Ascending aorta (tissue), 2 donors: ENCODE results near the gene FASTK. TPM values are rescaled to one million over a fixed set of nuclear protein-coding genes. Genes with fewer than 3 reads are reported as not detected.

Experiments
- DNase-seq, 2 donors: peaks; one replicate each; pipeline ENCODE4 v3.0.0-alpha.2; 2019; ENCODE audit warnings: low spot score in 2 of 2
- H3K27ac ChIP-seq, 2 donors: fragments of 200-600 bp; sonication (generic); one replicate each; pipeline ENCODE4 v1.5.1; 2016 to 2017; ENCODE audit warnings: mild to moderate bottlenecking in 1 of 2
- H3K27me3 ChIP-seq: fragments of 200-600 bp; sonication (generic); one replicate; pipeline ENCODE4 v1.5.1; 2017
- H3K36me3 ChIP-seq, 2 donors: fragments of 200-600 bp; sonication (generic); one replicate each; pipeline ENCODE4 v1.5.1; 2016
- H3K4me1 ChIP-seq, 2 donors: fragments of 200-600 bp; sonication (generic); one replicate each; pipeline ENCODE4 v1.5.1; 2016 to 2017; ENCODE audit warnings: mild to moderate bottlenecking in 1 of 2
- H3K4me3 ChIP-seq, 2 donors: fragments of 200-600 bp; sonication (generic); one replicate each; pipeline ENCODE4 v1.5.1; 2016 to 2017; ENCODE audit warnings: mild to moderate bottlenecking in 1 of 2
- H3K9me3 ChIP-seq, 2 donors: fragments of 200-600 bp; sonication (generic); one replicate each; pipeline ENCODE4 v1.5.1; 2016
- intact Hi-C: fragments of 100-400 bp; cut with DNase I; formaldehyde crosslinking; loops from one replicate; pipeline ENCODE4 v1.15.1; 2023
- total RNA-seq: library from RNA; depleted of rRNA; stranded (reverse); fragments of >200 nt; gene quantifications from one replicate; pipeline ENCODE4 v1.1.0, GENCODE V29; 2016
- TF ChIP-seq, protein P1 (sequence below), 3 experiments: fragments of 200-600 bp in 2 of 3; fragments of 450-650 bp in 1 of 3; sonication (generic) in 2 of 3; IDR thresholded peaks; one replicate each; pipeline ENCODE4 v1.5.1; 2016 to 2019; ENCODE audit warnings: antibody characterized with exemption in 3 of 3, mild to moderate bottlenecking in 1 of 3, moderate library complexity in 1 of 3

FASTK gene
- total RNA-seq, 1 donor from 2014 or later: 121 TPM

GRCh38 chr7:151074817-151075661, 5.6 kb downstream of the FASTK start:
- no peak overlapping the region for H3K27ac ChIP-seq
- peaks cover 8 to 9% of the 10 kb centered on the region in 2 donors for H3K4me1 ChIP-seq
- H3K9me3 ChIP-seq: no peaks in the 10 kb centered on the region
- no peaks in the 10 kb centered on the region for H3K27me3 ChIP-seq
- intact Hi-C loops: no loop called here
- TF ChIP-seq, protein P1, sequence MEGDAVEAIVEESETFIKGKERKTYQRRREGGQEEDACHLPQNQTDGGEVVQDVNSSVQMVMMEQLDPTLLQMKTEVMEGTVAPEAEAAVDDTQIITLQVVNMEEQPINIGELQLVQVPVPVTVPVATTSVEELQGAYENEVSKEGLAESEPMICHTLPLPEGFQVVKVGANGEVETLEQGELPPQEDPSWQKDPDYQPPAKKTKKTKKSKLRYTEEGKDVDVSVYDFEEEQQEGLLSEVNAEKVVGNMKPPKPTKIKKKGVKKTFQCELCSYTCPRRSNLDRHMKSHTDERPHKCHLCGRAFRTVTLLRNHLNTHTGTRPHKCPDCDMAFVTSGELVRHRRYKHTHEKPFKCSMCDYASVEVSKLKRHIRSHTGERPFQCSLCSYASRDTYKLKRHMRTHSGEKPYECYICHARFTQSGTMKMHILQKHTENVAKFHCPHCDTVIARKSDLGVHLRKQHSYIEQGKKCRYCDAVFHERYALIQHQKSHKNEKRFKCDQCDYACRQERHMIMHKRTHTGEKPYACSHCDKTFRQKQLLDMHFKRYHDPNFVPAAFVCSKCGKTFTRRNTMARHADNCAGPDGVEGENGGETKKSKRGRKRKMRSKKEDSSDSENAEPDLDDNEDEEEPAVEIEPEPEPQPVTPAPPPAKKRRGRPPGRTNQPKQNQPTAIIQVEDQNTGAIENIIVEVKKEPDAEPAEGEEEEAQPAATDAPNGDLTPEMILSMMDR (IDR thresholded peaks at IDR 0.05): no peak
- DNase-seq: no peak
- no peak overlapping the region for H3K4me3 ChIP-seq
- peaks cover 55 to 72% of the 10 kb centered on the region in 2 donors for H3K36me3 ChIP-seq

GRCh38 chr7:151073990-151074389, 6.6 kb downstream of the FASTK start:
- TF ChIP-seq, protein P1 (IDR thresholded peaks at IDR 0.05): no peak

DNA sequence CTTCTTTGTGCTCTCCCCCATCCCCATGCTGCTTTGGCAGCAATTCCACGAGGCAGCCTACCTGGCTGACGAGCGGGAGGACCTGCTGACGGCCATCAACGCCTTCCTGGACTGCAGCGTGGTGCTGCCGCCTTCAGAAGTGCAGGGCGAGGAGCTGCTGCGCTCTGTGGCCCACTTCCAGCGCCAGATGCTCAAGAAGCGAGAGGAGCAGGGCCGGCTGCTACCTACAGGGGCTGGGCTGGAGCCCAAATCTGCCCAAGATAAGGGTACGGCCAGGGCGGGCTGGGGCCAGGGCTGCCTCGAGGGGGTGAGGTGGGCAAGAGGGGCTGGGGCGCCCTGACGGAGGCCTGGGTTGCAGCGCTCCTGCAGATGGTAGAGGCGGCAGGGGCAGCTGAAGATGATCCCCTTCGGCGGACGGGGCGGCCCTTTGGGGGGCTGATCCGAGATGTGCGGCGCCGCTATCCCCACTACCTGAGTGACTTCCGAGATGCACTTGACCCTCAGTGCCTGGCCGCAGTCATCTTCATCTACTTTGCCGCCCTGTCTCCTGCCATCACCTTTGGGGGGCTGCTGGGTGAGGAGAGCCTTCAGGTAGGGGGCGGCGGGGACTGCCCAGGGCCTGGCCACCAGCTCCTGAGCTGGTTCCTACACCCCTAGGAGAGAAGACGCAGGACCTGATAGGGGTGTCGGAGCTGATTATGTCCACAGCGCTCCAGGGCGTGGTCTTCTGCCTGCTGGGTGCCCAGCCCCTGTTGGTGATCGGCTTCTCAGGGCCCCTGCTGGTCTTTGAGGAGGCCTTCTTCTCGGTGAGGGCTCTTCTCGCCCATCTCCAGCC, 9.4 kb downstream of the FASTK start:
- Histone ChIP-seq H3K36me3 (peaks cover 91 to 100% of the 10 kb centered on the region in 2 donors), H3K27ac (no peak overlapping the region), H3K4me1 (no peaks in the 10 kb centered on the region), H3K4me3 (no peak overlapping the region), H3K9me3 (no peaks in the 10 kb centered on the region), H3K27me3 (no peaks in the 10 kb centered on the region)
- DNase-seq: no peak
- TF ChIP-seq, protein P1 (IDR thresholded peaks at IDR 0.05): no peak
- intact Hi-C loops: no loop called here

More at GRCh38 chr7:151073990-151074389, 6.6 kb downstream of the FASTK start:
- intact Hi-C loops: no loop called here
- H3K27ac ChIP-seq: no peak overlapping the region
- no peaks in the 10 kb centered on the region for H3K27me3 ChIP-seq
- no peaks in the 10 kb centered on the region for H3K4me1 ChIP-seq
- no peak overlapping the region for H3K4me3 ChIP-seq
- H3K9me3 ChIP-seq: no peaks in the 10 kb centered on the region
- no peak for DNase-seq
- H3K36me3 ChIP-seq: peaks cover 66 to 81% of the 10 kb centered on the region in 2 donors

DNA sequence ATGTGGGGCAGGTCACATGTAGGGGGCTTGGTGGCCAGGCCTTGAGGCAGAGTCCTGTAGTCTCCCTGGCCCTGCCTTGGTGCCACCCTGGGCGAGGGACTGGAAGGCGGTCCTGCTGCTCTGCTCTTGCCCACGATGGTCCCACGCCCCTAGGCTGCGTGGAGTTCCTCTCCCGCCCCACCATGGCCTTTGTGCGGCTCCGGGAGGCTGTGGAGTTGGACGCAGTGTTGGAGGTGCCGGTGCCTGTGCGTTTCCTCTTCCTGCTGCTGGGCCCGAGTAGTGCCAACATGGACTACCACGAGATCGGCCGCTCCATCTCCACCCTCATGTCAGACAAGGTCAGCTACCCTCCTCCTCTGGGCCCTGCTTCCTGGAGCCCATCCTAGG, 10.0 kb downstream of the FASTK start:
- Histone ChIP-seq H3K36me3 (peaks cover 88 to 100% of the 10 kb centered on the region in 2 donors), H3K27me3 (no peaks in the 10 kb centered on the region), H3K4me1 (no peaks in the 10 kb centered on the region), H3K9me3 (no peaks in the 10 kb centered on the region), H3K27ac (no peak overlapping the region), H3K4me3 (no peak overlapping the region)
- intact Hi-C loops: no loop called here
- no peak for DNase-seq
- TF ChIP-seq, protein P1 (IDR thresholded peaks at IDR 0.05): no peak

GRCh38 chr7:151069841-151070573, 10.6 kb downstream of the FASTK start:
- TF ChIP-seq, protein P1 (IDR thresholded peaks at IDR 0.05): no peak
- Histone ChIP-seq H3K4me1 (no peaks in the 10 kb centered on the region), H3K27ac (no peak overlapping the region), H3K4me3 (no peak overlapping the region), H3K36me3 (peaks cover 90 to 100% of the 10 kb centered on the region in 2 donors), H3K27me3 (no peaks in the 10 kb centered on the region), H3K9me3 (no peaks in the 10 kb centered on the region)
- DNase-seq: no peak
- intact Hi-C loops: no loop called here
